GM19023 (cell line): ENCODE results near the gene ADGRE3.
"Not testable (repeated sequence)": the region's sequence is repeated elsewhere in the genome, so short reads cannot be mapped to it uniquely, and the experiment has no call there.

Experiments used
- ATAC-seq: cut with Tn5 transposase; IDR thresholded peaks from one replicate; pipeline ENCODE4 v1.9.1; 2021; ENCODE audit warnings: mild to moderate bottlenecking, moderate library complexity; ENCODE audit not compliant: unreplicated experiment

The ADGRE3 gene

DNA sequence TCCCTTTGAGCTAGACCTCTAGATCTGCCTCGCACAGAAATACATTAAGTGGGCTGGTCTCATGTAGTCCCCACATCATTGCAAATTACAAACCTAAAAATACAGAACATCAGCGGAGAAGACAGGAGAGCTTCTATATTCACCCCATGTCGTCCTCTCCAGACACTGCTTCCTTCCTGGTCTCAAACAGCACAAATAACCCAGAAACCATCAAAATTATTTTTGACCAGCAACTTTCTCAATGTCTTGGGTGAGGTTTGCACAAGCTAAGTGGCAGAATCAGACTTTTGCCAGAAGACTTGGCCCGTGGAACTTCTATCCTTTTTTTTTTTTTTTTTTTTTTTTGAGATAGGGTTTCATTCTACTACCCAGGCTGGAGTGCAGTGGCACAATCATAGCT, 63.6 kb downstream of the ADGRE3 start:
- no peak for ATAC-seq

DNA sequence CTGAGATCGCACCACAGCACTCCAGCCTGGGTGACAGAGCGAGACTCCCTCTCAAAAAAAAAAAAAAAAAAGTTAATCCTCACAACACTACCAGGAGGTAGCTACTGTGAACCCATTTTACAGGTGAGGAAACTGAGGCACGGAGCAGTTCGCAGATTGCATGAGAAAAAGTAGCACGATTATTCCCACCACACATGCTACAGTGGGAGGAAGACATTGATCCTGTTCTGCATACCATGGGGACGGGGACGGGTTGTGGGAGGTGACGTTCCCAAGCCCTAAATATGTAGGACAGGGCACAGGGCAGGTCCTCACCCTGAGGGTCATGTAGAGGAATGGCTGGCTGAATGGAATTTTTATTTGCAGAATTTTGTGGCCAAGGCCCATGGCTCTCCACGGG, 68.0 kb downstream of the ADGRE3 start:
- ATAC-seq: no peak

DNA sequence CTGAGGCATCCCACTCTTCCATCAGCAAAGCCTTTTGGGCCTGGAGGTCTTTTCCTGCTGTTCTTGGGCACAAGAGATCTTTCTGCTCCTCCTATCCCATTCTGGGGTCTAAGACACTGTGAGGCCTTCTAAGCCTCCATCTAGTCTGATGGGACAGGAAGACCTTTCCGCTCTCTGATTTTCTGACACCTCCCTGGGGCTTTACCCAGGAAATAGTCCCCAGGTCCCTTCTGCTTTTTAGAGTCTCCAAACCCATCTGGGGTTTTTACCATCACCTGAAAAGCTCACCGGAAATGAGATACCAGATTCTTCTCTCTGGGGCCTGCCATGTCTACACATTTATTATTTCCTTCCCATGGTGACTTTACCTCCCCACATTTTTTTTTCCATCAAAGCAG, 70.7 kb downstream of the ADGRE3 start:
- ATAC-seq: peak; percentile 74

DNA sequence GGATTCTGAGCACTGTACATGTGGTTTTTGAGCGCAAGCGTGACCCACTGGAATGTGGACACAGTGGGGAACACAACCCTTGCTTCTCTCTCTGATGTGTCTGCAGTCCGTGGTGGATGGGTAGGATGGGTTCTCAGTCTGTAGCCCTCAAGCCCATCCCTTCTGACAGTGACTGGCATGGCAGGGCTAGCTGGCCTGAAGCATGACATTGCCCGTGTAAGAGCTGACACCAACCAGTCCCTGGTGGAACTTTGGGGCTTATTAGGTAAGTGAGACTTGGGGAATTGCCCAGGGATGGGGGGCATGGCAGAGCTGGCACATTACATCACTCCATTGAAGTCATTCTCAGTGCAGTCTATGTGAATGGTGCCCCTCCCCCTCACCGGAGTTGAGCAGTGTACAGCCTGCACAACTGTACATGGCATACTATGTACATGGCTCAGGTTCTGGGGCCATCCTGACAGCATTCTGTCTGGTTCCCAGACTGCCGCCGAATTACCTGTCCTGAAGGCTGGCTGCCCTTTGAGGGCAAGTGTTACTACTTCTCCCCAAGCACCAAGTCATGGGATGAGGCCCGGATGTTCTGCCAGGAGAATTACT, 75.0 kb downstream of the ADGRE3 start:
- ATAC-seq: no peak

DNA sequence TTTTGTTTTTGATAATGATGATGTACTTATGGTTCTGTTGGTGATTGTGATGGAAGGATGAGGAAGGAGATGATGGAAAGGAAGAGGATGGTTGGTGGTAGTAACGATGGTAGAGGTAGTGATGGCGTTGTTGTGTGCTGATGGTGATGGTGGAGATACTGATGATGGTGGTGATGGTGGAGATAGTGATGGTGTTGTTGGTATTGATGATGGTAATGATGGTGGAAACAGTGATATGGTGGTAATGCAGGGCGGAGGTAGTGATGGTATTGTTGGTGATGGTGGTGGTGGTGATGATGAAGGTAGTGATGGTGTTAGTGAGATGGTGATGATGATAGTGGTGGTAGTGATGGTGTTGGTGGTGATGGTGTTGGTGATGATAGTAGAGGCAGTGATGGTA, 79.1 kb downstream of the ADGRE3 start:
- ATAC-seq: no peak

DNA sequence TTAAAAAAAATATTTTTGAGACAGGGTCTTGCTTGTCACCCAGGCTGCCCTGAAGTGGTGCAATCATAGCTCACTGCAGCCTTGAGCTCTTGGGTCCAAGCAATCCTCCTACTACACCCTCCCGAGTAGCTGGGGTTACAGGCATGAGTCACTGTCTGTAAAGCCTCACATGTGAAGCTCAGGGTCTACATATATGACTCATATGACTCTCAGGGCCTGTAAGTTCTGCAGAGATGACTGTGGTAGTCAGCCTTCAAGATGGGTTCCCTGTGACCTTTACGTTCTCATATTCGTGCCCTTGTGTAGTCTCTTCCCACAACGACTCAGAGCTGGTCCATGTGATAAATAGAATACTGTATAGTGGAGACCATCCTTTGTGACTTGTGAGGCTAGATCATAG, 85.2 kb downstream of the ADGRE3 start:
- not testable (repeated sequence) for ATAC-seq

DNA sequence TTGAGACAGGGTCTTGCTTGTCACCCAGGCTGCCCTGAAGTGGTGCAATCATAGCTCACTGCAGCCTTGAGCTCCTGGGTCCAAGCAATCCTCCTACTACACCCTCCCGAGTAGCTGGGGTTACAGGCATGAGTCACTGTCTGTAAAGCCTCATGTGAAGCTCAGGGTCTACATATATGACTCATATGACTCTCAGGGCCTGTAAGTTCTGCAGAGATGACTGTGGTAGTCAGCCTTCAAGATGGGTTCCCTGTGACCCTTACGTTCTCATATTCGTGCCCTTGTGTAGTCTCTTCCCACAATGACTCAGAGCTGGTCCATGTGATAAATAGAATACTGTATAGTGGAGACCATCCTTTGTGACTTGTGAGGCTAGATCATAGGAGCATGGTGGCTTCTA, 89.5 kb downstream of the ADGRE3 start:
- ATAC-seq: peak; percentile 67

DNA sequence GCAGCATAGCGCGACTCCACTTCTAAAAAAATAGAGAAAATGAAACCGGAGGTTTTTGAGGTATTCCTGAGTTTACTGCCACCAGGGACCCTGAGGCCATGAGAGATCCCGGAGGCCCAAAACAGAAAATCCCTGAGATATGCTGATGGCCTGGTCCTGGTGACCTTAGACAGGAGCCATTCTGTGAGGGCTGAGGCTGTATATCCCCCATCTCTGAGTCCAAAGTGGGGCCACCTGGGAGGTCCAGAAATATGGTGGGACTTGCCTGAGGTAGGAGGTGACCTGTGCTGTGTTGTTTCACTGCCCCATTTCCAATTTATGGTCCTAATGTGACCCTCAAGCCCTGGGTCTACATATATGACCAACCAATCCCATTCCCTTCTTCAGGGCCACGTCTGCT, 90.3 kb downstream of the ADGRE3 start:
- not testable (repeated sequence) for ATAC-seq

DNA sequence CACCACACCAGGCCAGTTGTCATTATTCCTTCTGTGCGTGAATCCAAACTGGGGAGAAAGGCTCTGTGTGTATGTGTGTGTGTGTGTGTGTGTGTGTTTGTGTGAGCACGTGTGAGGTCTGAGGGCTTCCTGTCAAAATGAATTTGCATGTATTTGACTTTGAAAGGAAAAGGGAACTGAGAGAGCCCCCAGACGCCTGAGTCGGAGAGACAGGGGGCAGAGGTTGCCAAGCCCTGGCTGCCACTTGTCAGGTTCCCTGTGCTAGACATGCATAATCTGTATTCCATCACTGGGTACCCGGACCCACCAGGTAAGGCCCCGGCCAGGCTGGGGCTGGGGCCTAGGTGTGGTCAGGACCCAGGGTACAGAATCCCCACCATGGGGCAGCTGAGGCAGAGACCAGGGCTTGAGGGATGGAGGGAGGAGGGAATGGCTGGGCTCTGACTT, 91.7 kb downstream of the ADGRE3 start, which contains the start of gene CLEC17A:
TSS of gene CLEC17A (plus strand) at position 191 of the 447 bp plus-strand sequence. CDS start at position 268, 77 bp downstream.
- ATAC-seq: no peak

DNA sequence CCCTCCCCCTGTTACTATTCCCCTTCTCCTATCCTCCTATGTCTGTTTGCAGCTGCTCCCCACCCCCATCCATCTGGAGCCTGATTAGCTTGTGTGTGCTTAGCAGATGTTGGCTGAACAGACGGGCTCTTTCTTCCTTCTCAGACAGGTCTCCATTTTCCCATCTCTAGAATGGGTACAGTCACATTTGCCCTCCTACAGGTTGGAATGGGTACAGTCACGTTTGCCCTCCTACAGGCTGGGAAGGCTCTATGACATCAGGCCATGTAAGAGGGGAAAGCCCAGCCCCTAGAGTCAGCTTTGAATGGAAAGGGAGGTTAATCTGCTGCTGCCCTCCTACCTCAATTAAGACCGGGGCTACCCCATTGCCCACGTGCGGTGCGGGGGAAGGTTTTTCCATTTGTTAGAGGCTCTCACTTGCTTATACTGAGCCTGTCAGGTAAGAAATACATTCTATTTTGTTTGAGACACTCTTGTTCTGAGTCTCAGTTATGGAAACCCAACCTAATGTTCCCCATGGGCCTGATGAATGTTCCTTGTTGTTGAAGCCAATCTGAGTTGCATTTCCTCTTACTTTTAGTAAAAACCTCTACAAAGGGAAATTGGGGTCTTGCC, 93.9 kb downstream of the ADGRE3 start:
- no peak for ATAC-seq

DNA sequence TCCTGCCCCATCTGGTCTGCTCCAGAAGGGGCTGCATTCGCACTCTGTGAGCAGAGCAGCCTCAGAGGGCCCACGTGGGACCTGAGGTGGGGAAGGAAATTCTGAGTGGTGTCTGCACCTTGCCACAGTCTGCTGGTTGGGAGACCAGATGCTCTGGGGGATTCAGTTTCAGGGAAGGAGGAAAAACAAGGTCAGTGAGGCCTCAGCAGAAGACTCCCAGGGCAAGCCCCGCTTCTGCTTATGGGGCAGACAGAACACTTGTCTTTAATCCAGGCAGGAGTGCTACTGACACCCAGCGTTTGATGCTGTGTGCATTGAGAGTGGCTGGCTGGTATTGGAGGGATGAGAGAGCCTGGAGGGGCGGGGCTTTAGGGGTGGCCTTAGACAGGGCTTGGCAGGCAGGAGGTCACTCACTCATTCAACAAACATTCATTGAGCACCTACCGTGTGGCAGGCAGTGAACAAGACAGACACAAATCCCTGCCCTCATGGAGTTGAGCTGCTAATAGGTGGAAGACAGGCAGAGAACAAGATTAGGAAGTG, 96.7 kb downstream of the ADGRE3 start:
- ATAC-seq: no peak

DNA sequence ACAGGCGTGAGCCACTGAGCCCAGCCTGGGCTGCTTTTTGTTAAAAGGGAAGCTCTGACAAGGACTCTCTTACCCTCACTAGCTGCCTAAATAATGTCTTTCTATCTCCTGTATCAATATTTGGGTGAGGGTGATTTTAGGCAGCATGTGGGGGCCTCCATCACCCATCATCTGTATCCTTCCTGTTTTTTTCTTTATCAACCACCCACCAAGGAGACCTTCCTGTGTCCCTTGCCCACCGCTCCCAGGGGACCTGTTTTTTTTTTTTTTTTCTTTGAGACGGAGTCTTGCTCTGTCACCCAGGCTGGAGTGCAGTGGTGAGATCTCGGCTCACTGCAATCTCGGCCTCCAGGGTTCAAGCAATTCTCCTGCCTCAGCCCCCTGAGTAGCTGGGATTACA, 97.4 kb downstream of the ADGRE3 start:
- ATAC-seq: no peak

DNA sequence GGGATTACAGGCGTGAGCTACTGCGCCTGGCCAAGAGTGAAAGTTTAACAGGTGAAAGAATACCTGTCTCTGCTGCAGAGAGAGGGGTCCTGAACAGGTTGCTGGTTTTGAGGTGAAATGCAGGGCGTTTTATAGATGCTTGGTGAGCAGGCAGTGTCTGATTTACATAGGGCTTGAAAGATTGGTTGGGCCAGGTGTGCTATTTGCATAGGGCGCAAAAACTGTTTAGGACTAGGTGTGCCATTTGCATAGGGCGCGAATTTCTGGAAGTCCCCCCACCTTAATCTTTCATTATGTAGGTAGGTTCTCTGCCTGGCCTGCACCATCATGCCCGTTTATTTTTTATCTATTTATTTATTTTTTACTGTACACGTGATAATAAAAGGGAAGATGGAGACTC, 98.3 kb downstream of the ADGRE3 start:
- no peak for ATAC-seq

DNA sequence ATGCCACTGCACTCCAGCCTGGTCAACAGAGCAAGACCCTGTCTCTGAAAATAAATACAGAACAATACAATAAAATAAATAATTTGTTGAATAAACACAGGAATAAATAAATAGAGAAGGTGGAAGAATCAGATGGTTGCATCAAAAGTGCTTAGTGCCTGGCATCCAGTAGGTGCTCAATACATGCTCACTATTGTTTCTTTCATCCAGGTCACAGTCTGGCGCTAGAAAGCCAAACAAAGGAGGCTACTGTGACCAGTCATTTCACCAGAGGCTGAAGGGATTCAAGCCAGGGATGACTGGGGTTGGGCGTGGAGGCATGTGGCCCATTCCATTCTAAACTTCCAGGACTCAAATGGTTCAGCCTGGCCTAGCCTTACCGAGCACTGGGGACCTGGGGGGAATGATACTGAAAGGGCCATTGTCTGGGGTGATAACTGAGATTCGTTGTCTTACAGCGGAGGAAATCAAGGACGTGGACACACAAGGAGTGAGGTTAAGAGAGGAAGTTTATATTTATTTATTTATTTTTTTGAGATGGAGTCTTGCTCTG, 99.1 kb downstream of the ADGRE3 start:
- no peak for ATAC-seq

DNA sequence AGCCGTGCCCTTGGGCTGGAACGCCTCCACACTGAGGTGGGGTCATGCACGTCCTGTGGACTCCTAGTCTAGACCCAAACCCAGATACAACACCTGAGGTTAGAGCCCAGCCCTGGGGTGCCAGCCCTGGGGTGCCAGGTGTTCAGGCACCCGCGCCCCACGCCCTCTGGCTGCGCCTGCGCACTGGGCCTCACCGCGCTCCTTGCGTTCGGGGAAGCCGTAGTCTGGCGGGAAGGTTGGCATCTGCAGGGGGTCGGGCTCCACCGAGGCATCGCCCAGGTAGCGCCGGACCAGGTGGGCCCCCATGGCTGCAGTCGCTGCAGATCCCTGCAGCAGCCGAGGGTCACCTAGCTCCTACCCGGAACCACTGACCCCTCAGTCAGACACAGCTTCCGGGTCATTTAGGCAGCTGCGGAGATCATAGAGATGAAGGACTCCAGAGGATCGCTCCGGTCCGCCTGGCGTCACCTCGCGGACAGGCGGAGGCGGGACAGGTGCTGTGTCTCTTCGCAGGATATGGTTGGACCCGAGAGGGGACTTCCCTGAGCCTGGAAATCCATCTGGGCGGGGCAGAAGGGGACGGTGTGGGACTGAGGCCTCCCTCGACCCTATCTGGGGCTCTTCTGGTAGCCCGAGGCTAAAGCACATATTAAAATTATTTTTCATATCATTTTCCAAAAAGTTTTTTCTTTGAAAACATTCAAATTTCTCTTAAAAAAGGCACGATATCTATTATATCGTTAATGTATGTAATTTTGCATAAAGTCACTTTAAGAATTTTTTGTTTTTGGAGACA, 102.8 kb downstream of the ADGRE3 start, which contains the start of gene NDUFB7:
TSS of gene NDUFB7 (minus strand) at position 372 of the 796 bp plus-strand sequence. CDS start at position 306, 66 bp downstream.
- peak; percentile 75 for ATAC-seq

DNA sequence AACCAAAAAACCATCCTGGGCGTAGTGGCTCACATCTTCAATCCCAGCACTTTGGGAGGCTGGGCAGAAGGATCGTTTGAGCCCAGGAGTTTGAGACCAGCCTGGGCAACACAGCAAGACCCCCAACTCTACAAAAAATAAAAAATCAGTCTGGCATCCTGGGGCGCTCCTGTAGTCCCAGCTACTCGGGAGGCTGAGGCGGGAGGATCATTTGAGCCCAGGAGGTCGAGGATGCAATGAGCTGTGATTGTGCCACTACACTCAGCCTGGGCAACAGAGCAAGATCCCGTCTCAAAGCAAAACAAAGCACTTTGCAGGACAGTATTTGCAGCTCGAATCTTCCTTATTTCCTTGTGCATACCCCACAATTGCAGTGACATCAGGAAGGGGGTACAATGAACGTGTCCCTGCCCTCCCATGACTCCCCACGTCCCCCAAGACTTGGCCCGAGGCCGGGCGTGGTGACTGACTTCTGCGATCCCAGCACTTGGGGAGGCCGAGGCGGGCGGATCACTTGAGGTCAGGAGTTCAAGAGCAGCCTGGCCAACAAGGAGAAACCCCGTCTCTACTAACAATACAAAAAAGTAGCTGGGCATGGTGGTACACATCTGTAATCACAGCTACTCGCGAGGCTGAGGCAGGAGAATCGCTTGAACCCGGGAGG, 103.6 kb downstream of the ADGRE3 start:
- ATAC-seq: no peak
